Cardiac fibroblast (primary cell): ENCODE data around the gene ALB.
A peak's percentile ranks its signal among the peaks of the same experiment; 100 is the strongest.

Experiments used
- DNase-seq, 2 donors: peaks; one replicate each; pipeline versions ENCODE4 v3.0.0 to v3.0.0-alpha.2; 2010; ENCODE audit warnings: low read depth in 2 of 2
- H3K4me3 ChIP-seq, 2 donors: replicated peaks in 1 of 2; 1 replicate in 1 of 2; 2 replicates in 1 of 2; pipeline ENCODE4 v1.5.1; 2011; ENCODE audit warnings: low read depth in 2 of 2, low read length in 2 of 2, mild to moderate bottlenecking in 2 of 2, moderate library complexity in 1 of 2
- CTCF ChIP-seq: IDR thresholded peaks from one replicate; pipeline ENCODE4 v1.5.1; 2011; ENCODE audit warnings: low read depth, mild to moderate bottlenecking, low read length, inconsistent platforms

Gene ALB

GRCh38 chr4:73429118-73429517 lies 25.0 kb downstream of the ALB start:
- no peak overlapping the region for H3K4me3 ChIP-seq
- no peak for TF ChIP-seq CTCF
- no peak for DNase-seq

GRCh38 chr4:73429826-73430587 lies 25.9 kb downstream of the ALB start:
- H3K4me3 ChIP-seq: no peak overlapping the region

GRCh38 chr4:73431813-73432168 lies 27.7 kb downstream of the ALB start:
- no peak overlapping the region for H3K4me3 ChIP-seq
- TF ChIP-seq CTCF: no peak
- DNase-seq: no peak

More at GRCh38 chr4:73429826-73430587, 25.9 kb downstream of the ALB start:
- no peak for TF ChIP-seq CTCF
- no peak for DNase-seq

- TF ChIP-seq CTCF: no peak
- H3K4me3 ChIP-seq: no peak overlapping the region
- DNase-seq: peak in 1 of 2 donors; percentile 4
Measured at GRCh38 chr4:73432169-73433000, 28.3 kb downstream of the ALB start.

GRCh38 chr4:73433140-73433539 lies 29.1 kb downstream of the ALB start:
- no peak for DNase-seq
- no peak overlapping the region for H3K4me3 ChIP-seq
- TF ChIP-seq CTCF: no peak

GRCh38 chr4:73434311-73434710 lies 30.2 kb downstream of the ALB start:
- peak; percentile 59 for TF ChIP-seq CTCF
- peak; percentile 17 to 38 for DNase-seq
- no peak overlapping the region for H3K4me3 ChIP-seq
